Hindlimb muscle (tissue), 1 donor: ENCODE results near the gene STUB1. TPM values are rescaled to one million over a fixed set of nuclear protein-coding genes. Genes with fewer than 3 reads are reported as not detected.
"Not testable (repeated sequence)": the region's sequence is repeated elsewhere in the genome, so short reads cannot be mapped to it uniquely, and the experiment has no call there.

Source experiments
- DNase-seq: peaks from one replicate; pipeline ENCODE4 v3.0.0-alpha.2; 2013
- polyA plus RNA-seq: library from polyadenylated mRNA; unstranded; fragments of 120-200 nt; gene quantifications from one replicate; pipeline ENCODE4 v1.2.1, GENCODE V29; 2013; ENCODE audit not compliant: insufficient read length

STUB1 gene
- polyA plus RNA-seq, 1 donor, result 94.0 TPM

DNA sequence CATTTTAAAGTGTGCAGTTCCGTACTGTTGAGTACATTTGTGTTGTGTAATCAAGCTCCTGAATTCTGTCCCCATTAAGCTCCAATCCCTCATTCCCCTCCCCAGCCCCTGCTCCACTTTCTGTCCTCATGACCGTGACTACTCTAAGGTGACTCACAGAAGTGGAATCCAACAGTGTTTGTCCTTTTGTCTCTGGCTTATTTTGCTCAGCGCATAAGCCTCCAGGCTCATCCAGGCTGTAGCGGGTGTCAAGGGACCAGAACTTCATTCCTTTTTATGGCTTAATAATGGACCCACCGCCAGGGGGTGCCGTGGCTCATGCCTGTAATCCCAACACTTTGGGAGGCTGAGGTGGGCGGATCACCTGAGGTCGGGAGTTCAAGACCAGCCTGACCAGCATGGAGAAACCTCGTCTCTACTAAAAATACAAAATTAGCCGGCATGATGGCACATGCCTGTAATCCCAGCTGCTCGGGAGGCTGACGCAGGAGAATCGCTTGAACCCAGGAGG, 32.6 kb downstream of the STUB1 start:
- DNase-seq, result not testable (repeated sequence)

DNA sequence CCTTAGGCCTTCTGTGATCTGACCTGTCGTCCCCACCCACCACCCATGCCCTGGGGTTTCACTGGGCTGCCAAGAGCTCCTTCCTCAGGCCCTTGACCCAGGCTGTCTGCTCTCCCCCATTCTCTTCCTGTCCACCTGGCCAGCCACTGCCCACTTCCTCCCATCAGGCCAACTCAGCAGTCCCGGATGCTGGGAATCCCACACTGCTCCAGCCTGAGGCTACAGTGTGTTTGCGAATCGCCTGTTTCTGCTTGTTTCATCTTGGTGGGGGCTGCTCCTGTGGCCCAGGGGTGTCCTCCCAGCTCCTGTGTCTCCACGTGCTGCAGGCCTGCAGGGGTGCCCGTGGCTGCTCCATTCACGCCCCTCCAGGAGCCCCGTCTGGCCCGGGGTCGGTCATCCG, 33.9 kb downstream of the STUB1 start:
- no peak for DNase-seq

DNA sequence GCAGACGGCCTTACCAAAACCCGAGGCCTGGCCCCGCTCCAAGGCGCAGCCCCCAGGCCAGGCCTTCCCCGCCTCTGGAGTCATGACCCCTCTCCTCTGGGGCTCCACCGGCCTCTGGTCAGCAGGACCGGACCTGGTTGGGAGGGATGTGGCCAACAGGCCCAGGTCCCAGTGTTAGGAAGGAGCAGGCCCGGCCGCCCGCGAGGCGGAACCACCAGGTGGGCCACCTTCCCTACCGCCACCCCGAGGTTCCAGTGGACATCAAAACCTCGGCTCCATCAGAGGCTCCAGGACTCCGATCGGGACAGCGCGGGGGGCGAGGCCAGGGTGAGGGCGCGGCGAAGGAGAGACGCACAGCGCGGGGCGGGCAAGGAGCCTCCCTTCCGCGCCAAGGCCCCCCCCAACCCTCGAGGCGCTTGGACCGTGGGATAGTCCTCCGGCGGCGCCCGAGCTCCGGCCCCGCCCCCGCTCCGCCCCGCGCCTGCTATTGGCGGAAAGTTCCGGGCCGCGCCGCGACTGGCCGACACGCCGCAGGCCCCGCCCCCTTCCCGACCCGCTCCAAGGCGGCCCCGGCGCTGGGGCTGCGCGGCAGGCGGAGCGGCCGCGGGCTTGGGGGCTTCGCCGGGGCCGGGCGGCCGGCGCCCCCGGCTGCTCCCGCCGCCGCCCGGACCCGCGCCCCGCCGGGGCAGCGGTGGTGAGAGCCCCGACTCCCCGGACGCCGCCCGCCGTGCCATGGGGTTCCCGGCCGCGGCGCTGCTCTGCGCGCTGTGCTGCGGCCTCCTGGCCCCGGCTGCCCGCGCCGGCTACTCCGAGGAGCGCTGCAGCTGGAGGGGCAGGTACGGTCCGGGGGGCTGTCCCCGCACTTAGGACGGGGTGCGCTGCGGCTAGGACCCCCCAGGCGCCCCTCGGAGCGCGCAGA, 34.6 kb downstream of the STUB1 start, which contains the start of gene METRN:
Gene METRN (plus strand): TSS at position 561 of the 919 bp plus-strand sequence. CDS start 172 bp downstream, at position 733.
- DNase-seq, result peak; percentile 94

GRCh38 chr16:715477-716199, 35.4 kb downstream of the STUB1 start:
- DNase-seq, result no peak

GRCh38 chr16:716200-716568, 36.0 kb downstream of the STUB1 start:
- DNase-seq, result no peak

DNA sequence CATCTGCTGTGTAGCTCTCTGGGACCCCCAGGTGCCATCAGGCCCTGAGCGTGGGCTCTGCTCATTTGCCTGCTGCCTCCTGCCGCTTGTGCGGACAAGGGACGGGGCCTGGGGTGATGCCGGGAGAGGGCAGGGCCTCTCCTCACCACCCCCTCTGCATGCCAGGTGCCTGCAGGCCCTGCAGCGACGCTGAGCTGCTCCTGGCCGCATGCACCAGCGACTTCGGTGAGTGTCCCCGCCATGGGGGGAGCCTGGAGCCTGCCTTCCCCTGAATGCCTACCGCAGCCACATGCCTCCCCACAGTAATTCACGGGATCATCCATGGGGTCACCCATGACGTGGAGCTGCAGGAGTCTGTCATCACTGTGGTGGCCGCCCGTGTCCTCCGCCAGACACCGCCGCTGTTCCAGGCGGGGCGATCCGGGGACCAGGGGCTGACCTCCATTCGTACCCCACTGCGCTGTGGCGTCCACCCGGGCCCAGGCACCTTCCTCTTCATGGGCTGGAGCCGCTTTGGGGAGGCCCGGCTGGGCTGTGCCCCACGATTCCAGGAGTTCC, 36.6 kb downstream of the STUB1 start:
- no peak for DNase-seq

DNA sequence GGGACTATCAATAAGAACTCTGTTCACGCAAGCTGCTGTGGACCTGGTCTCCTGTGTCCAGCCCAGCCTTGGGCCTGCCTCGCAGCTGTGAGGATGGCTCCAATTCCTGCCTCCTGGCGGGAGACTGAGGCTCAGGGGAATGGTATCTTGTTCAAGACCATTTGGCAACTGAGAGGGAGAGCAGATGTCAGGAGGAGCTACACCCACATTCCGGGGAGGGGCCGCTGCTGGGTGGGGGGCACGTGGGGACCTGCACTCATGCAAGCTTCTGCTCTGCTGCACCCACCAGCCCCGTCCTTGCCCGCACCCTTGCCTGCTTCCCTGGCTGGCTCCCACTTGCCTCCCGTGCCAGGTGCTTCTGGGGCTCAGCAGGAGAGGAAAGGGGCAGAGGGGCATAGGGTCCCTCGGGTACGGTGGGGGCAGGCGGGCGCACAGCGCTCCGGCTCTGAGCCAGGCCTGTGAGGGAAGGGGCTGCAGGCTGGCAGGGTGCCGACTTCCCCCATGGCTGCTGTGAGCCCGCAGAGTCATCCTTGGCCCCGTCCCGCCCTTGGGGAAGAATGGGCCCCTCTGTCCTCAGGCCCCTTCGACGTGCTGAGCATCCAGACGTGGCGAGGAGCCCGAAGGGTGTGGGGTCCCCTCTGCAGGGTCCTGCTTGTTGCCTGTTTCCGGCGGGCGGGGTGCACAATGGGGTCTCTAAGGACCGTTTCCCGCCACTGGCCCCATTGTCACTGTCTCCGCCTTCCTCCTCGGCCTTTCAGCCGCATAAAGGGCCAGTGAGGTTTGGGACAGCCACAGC, 37.4 kb downstream of the STUB1 start:
- DNase-seq, result no peak

DNA sequence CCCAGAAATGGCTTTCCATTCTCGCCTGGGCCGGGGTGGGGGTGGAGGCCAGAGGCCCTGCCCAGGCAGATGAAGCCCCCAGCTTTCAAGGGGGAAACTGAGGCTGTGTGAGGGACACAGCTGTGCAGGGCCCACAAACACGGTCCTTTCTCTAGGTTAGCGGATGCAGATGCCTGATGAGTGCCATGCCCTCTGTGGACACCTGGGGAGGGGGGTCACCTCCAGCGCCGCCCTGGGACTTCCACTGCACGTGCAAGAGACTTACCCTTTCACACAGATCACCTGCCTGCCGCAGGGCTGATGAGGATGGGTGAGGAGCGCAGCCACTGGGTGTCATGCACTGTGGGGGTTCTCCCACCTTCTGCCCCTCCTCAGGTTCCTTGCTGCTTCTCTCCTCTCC, 38.2 kb downstream of the STUB1 start:
- no peak for DNase-seq

GRCh38 chr16:718922-719321, 38.7 kb downstream of the STUB1 start:
- no peak for DNase-seq

DNA sequence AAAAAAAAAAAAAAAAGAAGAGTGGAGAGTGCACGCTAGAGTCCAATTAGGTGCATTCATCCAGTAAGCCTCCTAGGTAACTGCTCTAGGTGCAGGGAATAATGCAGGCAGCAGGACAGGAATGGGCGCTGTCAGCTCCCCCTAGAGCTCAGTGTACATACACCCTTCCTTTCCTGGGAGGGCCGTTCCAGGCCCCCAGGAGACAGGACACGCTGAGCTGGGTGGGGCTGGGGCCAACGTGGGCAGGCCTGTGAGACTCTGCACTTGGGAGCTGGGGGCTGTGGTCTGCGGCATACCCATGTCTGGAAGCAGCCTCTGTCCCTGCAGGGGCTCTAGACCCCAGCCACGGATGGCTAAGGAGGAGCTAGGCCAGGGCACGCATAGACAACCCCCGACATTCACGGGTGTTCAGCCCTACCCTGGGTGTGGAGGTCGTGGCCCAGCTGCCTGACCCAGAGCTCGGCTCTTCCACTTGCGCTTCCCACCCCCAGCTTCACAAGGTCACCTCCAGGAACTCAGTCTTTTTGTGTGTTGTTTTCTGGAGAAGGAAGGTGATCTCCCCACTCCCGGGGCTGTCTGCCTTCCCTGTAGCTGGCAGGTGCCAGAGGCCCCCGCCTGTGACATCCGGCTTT, 39.7 kb downstream of the STUB1 start:
- no peak for DNase-seq

DNA sequence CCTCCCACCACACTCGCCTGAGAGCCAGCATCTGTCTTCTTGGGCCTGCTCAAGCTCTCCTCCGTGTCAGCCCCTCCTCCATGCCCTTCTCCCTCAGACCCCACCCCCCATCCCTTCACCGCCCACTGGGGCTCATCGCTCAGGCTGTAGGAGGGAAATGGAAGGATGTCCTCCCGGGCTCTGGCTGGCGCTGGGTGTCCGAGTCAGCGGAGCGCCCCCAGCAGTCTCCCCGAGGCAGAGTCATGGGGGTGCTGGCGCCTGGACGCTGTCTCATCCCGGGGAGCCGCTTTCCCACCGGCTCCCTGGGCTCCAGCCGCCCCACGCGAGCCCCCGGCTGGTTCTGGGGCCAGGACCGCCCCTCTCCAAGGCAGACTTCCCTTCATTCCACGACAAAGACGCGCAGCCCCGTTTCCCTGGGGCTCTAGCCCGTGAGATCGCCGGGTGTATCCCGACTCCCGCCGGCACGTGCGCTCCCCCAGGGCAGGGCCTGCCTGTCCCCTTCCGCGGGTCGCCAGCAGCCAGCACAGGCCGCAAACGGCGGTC, 40.3 kb downstream of the STUB1 start:
- peak; percentile 74 for DNase-seq

- peak; percentile 81 for DNase-seq
These were observed 41.0 kb downstream of the STUB1 start, which contains the start of gene ANTKMT for GRCh38 chr16:720990-721764. TSS of gene ANTKMT (plus strand) at chr16:721146. CDS start at chr16:721275, 129 bp downstream.

DNA sequence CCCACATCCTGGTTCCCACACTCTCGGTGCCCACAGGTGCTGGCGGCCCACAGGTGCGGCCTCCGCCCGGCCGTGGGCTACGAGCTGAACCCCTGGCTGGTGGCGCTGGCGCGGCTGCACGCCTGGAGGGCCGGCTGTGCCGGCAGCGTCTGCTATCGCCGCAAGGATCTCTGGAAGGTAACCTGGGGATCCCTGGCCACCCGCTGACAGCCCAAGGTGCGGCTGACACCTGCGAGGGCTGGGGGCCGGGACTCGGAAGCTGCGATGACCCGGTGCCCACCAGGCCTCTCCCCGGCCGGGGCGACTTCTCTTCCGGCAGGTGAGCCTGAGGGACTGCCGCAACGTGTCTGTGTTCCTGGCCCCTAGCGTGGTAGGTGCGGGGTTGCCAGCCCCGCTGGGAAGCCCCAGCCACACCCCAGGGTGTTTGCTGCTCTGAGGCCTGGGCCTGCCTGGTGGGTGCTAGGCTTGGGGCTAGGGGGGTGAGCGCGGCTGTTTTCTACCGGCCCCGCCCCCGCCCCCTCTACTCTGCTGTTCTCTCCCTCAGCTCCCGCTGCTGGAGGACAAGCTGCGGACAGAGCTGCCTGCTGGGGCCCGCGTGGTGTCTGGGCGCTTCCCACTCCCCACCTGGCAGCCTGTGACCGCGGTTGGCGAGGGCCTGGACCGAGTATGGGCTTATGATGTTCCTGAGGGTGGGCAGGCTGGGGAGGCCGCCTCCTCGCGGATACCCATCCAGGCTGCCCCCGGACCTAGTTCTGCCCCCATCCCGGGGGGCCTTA, 41.7 kb downstream of the STUB1 start:
- no peak for DNase-seq

DNA sequence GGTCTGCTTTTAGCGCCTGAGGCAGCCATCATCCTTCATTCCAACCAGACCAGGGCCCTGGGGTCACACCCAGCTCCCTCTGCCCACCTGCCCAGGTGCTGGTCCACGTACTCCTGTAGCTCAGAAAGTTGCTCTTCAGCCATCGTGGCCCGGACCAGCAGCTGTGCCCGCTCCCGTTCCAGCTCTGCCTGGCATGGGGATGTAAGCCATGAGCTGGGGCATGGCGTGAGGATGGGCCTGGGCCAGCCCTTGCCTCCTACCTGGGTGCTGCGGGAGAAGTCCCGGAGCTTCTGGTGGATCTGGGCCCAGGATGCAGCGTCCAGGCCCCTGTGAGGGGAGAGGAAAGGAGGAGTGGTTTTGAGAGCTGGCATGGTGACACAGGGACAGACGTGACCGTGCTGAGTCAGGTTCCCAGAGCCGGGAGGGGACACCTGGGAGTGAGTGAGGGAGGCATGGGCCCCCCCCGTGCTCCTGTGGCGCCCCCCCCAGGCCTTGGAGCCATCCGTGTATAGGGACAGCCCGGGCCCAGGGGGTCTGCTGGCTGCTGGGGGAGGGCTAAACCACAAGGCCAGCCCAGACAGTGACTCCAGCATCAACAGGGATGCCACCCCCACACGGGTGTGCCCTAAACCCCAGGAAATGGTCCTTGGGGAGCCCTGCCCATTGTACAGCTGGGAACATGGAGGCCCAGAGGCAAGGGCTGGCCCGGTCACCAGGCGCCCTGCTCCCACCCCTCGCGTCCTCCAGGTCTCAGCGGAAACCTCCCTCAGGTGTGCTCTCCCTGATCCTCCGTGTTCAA, 42.8 kb downstream of the STUB1 start:
- DNase-seq, result no peak

DNA sequence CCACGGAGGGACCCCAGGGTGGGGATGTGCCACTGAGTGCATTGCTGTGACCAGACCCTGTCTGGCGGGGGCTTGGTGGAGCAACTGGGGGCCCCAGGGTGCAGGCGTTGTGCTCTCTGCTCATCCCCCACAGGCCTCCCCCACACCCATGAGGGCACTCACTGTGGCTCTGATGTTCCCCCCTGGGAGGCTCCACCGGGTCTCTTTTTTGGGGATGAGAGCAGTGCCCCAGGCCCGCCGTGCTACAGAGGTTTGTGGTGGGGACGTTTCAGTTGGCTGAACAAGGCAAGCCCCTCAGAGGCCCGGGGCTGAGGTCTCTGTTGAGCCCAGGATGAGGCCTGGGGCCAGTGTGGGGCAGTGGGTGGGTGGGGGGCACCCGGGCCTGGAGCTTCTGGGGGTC, 43.5 kb downstream of the STUB1 start:
- DNase-seq, result no peak

- no peak for DNase-seq
These were observed 44.2 kb downstream of the STUB1 start for GRCh38 chr16:724188-725040.

- DNase-seq, result no peak
These were observed 44.8 kb downstream of the STUB1 start for GRCh38 chr16:725041-725376.
